Rectal smooth muscle tissue (tissue), 1 donor: ENCODE measurements around the gene RSRP1.
A peak's percentile ranks its signal among the peaks of the same experiment; 100 is the strongest.
"Not testable (repeated sequence)": the region's sequence is repeated elsewhere in the genome, so short reads cannot be mapped to it uniquely, and the experiment has no call there.

Experiments used
- H3K27ac ChIP-seq: one replicate; pipeline ENCODE4 v1.7.0; 2013; ENCODE audit warnings: low read depth, low read length, inconsistent platforms
- H3K27me3 ChIP-seq: one replicate; pipeline ENCODE4 v1.7.0; 2013; ENCODE audit warnings: low read length; ENCODE audit not compliant: control insufficient read depth, insufficient read depth
- H3K36me3 ChIP-seq: one replicate; pipeline ENCODE4 v1.7.0; 2013; ENCODE audit warnings: low read length; ENCODE audit not compliant: control insufficient read depth, insufficient read depth
- H3K4me1 ChIP-seq: one replicate; pipeline ENCODE4 v1.7.0; 2013; ENCODE audit warnings: low read length; ENCODE audit not compliant: control insufficient read depth, insufficient read depth
- H3K4me3 ChIP-seq: one replicate; pipeline ENCODE4 v1.7.0; 2013; ENCODE audit warnings: low read length
- H3K9ac ChIP-seq: one replicate; pipeline ENCODE4 v1.7.0; 2013; ENCODE audit warnings: low read length

The RSRP1 gene

GRCh38 chr1:25275648-25276047, 28.4 kb upstream of the RSRP1 start:
- not testable (repeated sequence) for H3K27me3 ChIP-seq, H3K9ac ChIP-seq, H3K4me1 ChIP-seq, H3K4me3 ChIP-seq, H3K36me3 ChIP-seq, H3K27ac ChIP-seq

DNA sequence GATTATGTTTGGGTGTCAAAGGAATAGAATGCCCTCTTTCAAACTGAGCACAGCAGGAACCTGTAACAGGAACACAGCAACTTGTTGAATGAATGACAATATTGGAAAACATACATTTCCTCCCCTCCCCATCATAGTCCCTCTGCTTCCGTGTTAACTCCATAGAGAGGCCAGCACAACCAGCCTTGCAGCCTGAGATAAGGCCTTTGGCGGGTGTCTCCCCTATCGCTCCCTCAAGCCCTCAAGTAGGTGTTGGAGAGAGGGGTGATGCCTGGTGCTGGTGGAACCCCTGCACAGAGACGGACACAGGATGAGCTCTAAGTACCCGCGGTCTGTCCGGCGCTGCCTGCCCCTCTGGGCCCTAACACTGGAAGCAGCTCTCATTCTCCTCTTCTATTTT, 25.0 kb upstream of the RSRP1 start, which contains the start of gene RHD:
TSS of gene RHD (plus strand) at position 272 of the 400 bp plus-strand sequence. CDS start at position 311, 39 bp downstream.
- H3K4me1 ChIP-seq, H3K4me3 ChIP-seq, H3K27ac ChIP-seq, H3K9ac ChIP-seq, H3K36me3 ChIP-seq, H3K27me3 ChIP-seq: not testable (repeated sequence)

DNA sequence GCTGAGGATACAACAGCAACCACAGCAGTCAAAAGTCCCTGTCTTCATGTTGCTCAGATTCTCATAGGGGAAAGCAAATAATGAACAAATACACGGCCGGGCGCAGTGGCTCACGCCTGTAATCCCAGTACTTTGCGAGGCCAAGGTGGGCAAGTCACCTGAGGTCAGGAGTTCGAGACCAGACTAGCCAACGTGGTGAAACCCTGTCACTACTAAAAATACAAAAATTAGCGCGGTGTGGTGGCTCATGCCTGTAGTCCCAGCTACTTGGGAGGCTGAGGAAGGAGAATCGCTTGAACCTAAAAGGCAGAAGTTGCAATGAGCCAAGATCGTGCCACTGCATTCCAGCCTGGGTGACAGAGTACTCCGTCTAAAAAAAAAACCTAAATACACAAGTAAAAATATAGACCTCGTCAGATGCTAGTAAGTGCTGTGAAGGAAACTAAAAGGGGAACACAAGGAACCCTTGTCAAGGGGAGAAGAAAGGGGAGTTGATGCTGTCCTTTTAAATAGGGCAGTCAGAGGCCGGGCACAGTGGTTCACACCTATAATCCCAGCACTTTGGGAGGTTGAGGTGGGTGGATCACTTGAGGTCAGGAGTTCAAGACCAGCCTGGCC, 21.0 kb upstream of the RSRP1 start:
- H3K9ac ChIP-seq, result not testable (repeated sequence)
- peak overlapping the region; percentile 29 for H3K4me3 ChIP-seq

DNA sequence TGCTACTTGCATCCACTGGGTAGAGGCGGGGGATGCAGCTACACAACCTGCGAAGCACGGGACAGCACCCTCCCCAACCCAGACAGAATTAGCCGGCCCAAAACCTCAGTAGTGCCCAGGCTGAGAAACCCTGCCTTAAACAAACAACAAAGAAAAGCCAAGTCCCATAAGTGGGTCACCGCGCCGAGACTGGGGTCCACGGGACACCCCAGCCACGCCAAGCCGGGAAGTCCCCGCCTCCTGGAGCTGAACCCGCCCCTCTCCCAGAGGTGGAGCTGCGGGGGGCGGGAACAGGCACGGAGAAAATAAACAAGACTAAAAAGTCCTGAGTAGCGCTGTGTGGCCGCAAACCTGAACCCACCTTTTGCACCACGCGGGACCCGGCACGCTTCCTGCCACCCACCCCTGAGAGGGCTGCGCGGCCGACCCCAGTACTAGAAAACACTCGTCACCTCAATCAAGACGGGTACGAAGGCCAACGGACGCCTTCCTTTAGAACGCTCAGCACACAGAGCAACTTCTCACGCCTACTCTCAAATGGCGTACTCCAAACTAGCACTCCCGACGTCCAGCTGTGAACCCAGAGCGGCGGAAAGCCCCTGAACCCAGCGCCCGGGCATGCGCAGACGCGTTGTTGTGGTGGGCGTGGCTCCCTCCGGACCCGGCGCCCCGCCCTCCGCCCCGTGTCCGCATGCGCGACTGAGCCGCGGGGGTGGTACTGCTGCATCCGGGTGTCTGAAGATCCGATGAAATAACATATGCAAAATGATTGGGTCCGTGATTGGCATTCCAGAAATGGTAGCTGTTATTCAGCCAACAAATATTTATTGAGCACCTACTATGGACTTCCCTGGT, 20.3 kb upstream of the RSRP1 start:
- not testable (repeated sequence) for H3K27me3 ChIP-seq, H3K4me1 ChIP-seq, H3K36me3 ChIP-seq, H3K9ac ChIP-seq
- Histone ChIP-seq H3K27ac (peak overlapping the region; percentile 55), H3K4me3 (peak overlapping the region; percentile 58)

More for the DNA sequence above, 21.0 kb upstream of the RSRP1 start:
- H3K27me3 ChIP-seq, H3K4me1 ChIP-seq, H3K36me3 ChIP-seq: not testable (repeated sequence)
- peak overlapping the region; percentile 22 for H3K27ac ChIP-seq

DNA sequence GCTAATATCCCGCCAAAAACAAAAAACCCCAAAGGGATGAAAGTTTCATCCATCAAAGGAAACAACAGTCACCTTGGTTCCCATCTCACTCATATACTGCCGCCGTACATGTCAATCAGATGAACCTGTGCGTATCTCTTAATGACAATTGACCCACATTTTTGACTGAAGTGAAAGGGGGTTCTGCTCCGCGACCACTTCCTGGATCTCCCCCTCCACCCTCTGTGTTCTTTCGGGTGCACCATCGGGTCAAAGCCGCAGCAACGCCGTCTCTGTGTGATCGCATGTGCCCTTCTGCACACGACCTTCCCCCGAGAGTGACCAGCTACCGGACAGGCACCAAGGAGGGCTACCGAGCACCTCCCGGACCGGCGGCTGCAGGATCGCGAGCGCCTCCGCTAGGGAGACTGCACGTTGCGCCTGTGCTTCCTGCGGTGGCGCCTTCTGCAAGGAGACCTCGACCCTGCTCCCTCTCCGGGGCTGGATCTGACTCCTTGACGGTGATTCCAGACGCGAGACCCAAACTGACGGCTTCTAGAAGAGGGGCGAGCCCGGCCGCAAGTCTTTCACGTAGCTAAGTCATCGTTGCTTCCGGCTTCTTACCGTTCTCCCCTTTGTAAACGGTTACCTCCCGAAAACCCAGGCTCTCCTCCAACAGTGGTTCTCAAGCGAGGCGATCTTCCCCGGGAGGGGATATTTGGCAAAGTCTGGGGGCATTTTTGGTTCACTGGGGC, 19.5 kb upstream of the RSRP1 start:
- H3K4me1 ChIP-seq, H3K27ac ChIP-seq, H3K36me3 ChIP-seq, H3K9ac ChIP-seq, H3K27me3 ChIP-seq: not testable (repeated sequence)
- peak overlapping the region; percentile 60 for H3K4me3 ChIP-seq

GRCh38 chr1:25260336-25260735, 13.1 kb upstream of the RSRP1 start:
- not testable (repeated sequence) for H3K27me3 ChIP-seq, H3K9ac ChIP-seq, H3K27ac ChIP-seq, H3K4me3 ChIP-seq, H3K4me1 ChIP-seq, H3K36me3 ChIP-seq

DNA sequence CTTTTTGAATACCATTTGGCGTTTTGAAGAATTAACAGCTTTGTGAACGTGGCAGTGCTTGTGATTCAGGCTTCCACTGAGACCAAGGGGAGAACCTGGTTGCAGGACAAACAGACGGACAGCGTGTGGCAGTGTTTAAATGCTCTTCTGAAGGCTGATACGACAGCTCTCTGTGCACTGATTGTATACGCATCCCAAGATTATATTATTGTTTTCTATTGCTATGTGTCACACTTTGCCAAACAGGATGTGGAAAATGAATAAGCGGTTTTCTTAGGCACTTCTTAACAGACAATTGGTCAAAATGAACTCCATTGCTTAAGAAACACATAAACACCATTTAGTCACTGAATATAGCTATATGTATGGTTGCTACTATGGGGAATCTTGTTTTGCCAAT, 12.6 kb upstream of the RSRP1 start:
- H3K36me3 ChIP-seq, H3K4me1 ChIP-seq, H3K27me3 ChIP-seq, H3K27ac ChIP-seq, H3K9ac ChIP-seq, H3K4me3 ChIP-seq: not testable (repeated sequence)

GRCh38 chr1:25257196-25257595, 9.9 kb upstream of the RSRP1 start:
- Histone ChIP-seq H3K4me3 (no peak overlapping the region), H3K36me3 (no peaks in the 10 kb centered on the region), H3K27me3 (no peaks in the 10 kb centered on the region), H3K9ac (no peak overlapping the region), H3K4me1 (no peaks in the 10 kb centered on the region), H3K27ac (no peak overlapping the region)

DNA sequence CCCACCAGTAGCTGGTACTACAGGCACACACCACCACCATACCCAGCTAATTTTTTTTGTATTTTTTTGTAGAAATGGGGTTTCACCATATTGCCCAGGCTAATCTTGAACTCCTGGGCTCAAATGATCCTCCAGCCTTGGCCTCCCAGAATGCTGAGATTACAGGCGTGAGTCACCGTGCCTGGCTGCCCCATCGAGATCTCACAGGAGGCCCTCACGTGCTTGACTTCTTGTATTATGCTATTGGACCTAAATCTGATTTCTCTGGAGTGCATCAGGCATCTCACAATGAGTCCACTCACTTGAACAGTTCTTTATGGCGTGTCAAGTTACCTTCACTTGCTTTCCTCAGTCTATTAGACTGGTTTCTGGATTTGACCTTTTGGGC, 9.3 kb upstream of the RSRP1 start:
- Histone ChIP-seq H3K9ac (no peak overlapping the region), H3K27ac (no peak overlapping the region), H3K27me3 (no peaks in the 10 kb centered on the region), H3K4me1 (no peaks in the 10 kb centered on the region), H3K36me3 (no peaks in the 10 kb centered on the region), H3K4me3 (no peak overlapping the region)

GRCh38 chr1:25255706-25256577, 8.7 kb upstream of the RSRP1 start:
- no peaks in the 10 kb centered on the region for H3K4me1 ChIP-seq
- H3K27me3 ChIP-seq, result no peaks in the 10 kb centered on the region
- no peaks in the 10 kb centered on the region for H3K36me3 ChIP-seq
- H3K4me3 ChIP-seq, result no peak overlapping the region
- H3K27ac ChIP-seq, result no peak overlapping the region
- H3K9ac ChIP-seq, result no peak overlapping the region

- Histone ChIP-seq H3K4me3 (no peak overlapping the region), H3K27me3 (no peaks in the 10 kb centered on the region), H3K4me1 (no peaks in the 10 kb centered on the region), H3K27ac (no peak overlapping the region), H3K9ac (no peak overlapping the region), H3K36me3 (no peaks in the 10 kb centered on the region)
Measured at GRCh38 chr1:25253911-25254310, 6.7 kb upstream of the RSRP1 start.
